WTC11 (cell line): Measurements from ENCODE around the gene ING2. TPM values are rescaled to one million over a fixed set of nuclear protein-coding genes. Genes with fewer than 3 reads are reported as not detected.

ENCODE experiments used
- ATAC-seq: fragments of 200-7000 bp; cut with Tn5 transposase; 2 replicates; pipeline ENCODE4 v1.10.0; 2021; ENCODE audit warnings: mild to moderate bottlenecking, moderate library complexity
- CTCF ChIA-PET: fragments of 300-600 bp; sonication (Branson Sonifier 250); formaldehyde crosslinking; loops from one replicate; lab custom pipeline; 2021; ENCODE audit warnings: antibody characterized with exemption; lab: Charles Lee
- POLR2A ChIA-PET: fragments of 350-600 bp; sonication (Branson Sonifier 250); formaldehyde crosslinking; loops from one replicate; lab custom pipeline; 2021; ENCODE audit warnings: antibody characterized with exemption; lab: Charles Lee
- DNase-seq: peaks from one replicate; pipeline ENCODE4 v3.0.0; 2021; ENCODE audit warnings: low spot score
- H3K27ac Mint-ChIP-seq: 2 replicates; pipeline ENCODE4 v1.8.0; 2021; ENCODE audit warnings: mixed read lengths
- H3K27me3 Mint-ChIP-seq: 2 replicates; pipeline ENCODE4 v1.8.0; 2021; ENCODE audit warnings: low read depth, mild to moderate bottlenecking, moderate library complexity, mixed read lengths
- H3K36me3 Mint-ChIP-seq: 2 replicates; pipeline ENCODE4 v1.8.0; 2021; ENCODE audit warnings: mixed read lengths
- H3K4me1 Mint-ChIP-seq: 2 replicates; pipeline ENCODE4 v1.8.0; 2022; ENCODE audit warnings: mixed read lengths
- H3K4me3 Mint-ChIP-seq: 2 replicates; pipeline ENCODE4 v1.8.0; 2021; ENCODE audit warnings: mild to moderate bottlenecking, moderate library complexity, mixed read lengths
- H3K9me3 Mint-ChIP-seq: 2 replicates; pipeline ENCODE4 v1.8.0; 2021; ENCODE audit warnings: mixed read lengths
- ARID4B ChIP-seq: sonication (generic); formaldehyde crosslinking; IDR thresholded peaks from 2 replicates; pipeline ENCODE4 v1.8.0; 2023; ENCODE audit warnings: missing genetic modification reagents, mild to moderate bottlenecking, borderline replicate concordance
- CREM ChIP-seq: sonication (generic); formaldehyde crosslinking; IDR thresholded peaks from 2 replicates; pipeline ENCODE4 v1.8.1; 2022; ENCODE audit warnings: mild to moderate bottlenecking, missing genetic modification reagents, moderate library complexity
- ERG ChIP-seq: fragments of 250-450 bp; sonication (Bioruptor Pico); IDR thresholded peaks from 2 replicates; pipeline ENCODE4 v1.8.0; 2021; ENCODE audit warnings: mild to moderate bottlenecking
- ETV6 ChIP-seq: sonication (generic); formaldehyde crosslinking; IDR thresholded peaks from 2 replicates; pipeline ENCODE4 v1.8.1; 2022; ENCODE audit warnings: mild to moderate bottlenecking, missing genetic modification reagents
- FOXK1 ChIP-seq: sonication (generic); formaldehyde crosslinking; IDR thresholded peaks from 2 replicates; pipeline ENCODE4 v1.8.0; 2022; ENCODE audit warnings: mild to moderate bottlenecking, moderate library complexity, missing genetic modification reagents
- GTF2I ChIP-seq: fragments of 250-450 bp; sonication (Bioruptor Pico); conservative IDR thresholded peaks from 2 replicates; pipeline ENCODE4 v1.4.0; 2021; ENCODE audit warnings: mild to moderate bottlenecking
- JUN ChIP-seq: sonication (generic); formaldehyde crosslinking; IDR thresholded peaks from 2 replicates; pipeline ENCODE4 v1.8.0; 2023; ENCODE audit warnings: mild to moderate bottlenecking, missing genetic modification reagents
- KAT7 ChIP-seq: sonication (generic); formaldehyde crosslinking; IDR thresholded peaks from 2 replicates; pipeline ENCODE4 v1.8.1; 2023; ENCODE audit warnings: missing genetic modification reagents, mild to moderate bottlenecking, borderline replicate concordance
- MLX ChIP-seq: sonication (generic); formaldehyde crosslinking; IDR thresholded peaks from 2 replicates; pipeline ENCODE4 v1.8.1; 2023; ENCODE audit warnings: mild to moderate bottlenecking, missing genetic modification reagents, moderate library complexity
- MXD4 ChIP-seq: fragments of 250-450 bp; sonication (Bioruptor Pico); IDR thresholded peaks from 2 replicates; pipeline ENCODE4 v1.8.0; 2021; ENCODE audit warnings: mild to moderate bottlenecking, moderate library complexity, borderline replicate concordance
- NFE2L1 ChIP-seq: sonication (generic); formaldehyde crosslinking; IDR thresholded peaks from 2 replicates; pipeline ENCODE4 v1.8.1; 2023; ENCODE audit warnings: missing genetic modification reagents
- PREB ChIP-seq: sonication (generic); formaldehyde crosslinking; IDR thresholded peaks from 2 replicates; pipeline ENCODE4 v1.8.1; 2022; ENCODE audit warnings: mild to moderate bottlenecking, missing genetic modification reagents, moderate library complexity, borderline replicate concordance
- RELA ChIP-seq: sonication (generic); formaldehyde crosslinking; IDR thresholded peaks from 2 replicates; pipeline ENCODE4 v1.8.1; 2022; ENCODE audit warnings: missing genetic modification reagents, mild to moderate bottlenecking, borderline replicate concordance
- RORB ChIP-seq: fragments of 250-450 bp; sonication (Bioruptor Pico); IDR thresholded peaks from 2 replicates; pipeline ENCODE4 v1.9.0; 2021; ENCODE audit warnings: mild to moderate bottlenecking
- TEAD1 ChIP-seq: sonication (generic); formaldehyde crosslinking; IDR thresholded peaks from 2 replicates; pipeline ENCODE4 v1.8.0; 2022; ENCODE audit warnings: mild to moderate bottlenecking, missing genetic modification reagents
- ZBTB21 ChIP-seq: sonication (generic); formaldehyde crosslinking; IDR thresholded peaks from 2 replicates; pipeline ENCODE4 v1.8.1; 2023; ENCODE audit warnings: mild to moderate bottlenecking, missing genetic modification reagents, borderline replicate concordance
- ZNF138 ChIP-seq: sonication (generic); formaldehyde crosslinking; conservative IDR thresholded peaks from 2 replicates; pipeline ENCODE4 v1.8.1; 2022; ENCODE audit warnings: mild to moderate bottlenecking, moderate library complexity, missing genetic modification reagents
- ZNF232 ChIP-seq: sonication (generic); formaldehyde crosslinking; IDR thresholded peaks from 2 replicates; pipeline ENCODE4 v1.8.0; 2022; ENCODE audit warnings: mild to moderate bottlenecking, missing genetic modification reagents
- ZNF396 ChIP-seq: fragments of 250-450 bp; sonication (Bioruptor Pico); IDR thresholded peaks from 2 replicates; pipeline ENCODE4 v1.8.0; 2021; ENCODE audit warnings: mild to moderate bottlenecking, moderate library complexity, borderline replicate concordance
- ZNF416 ChIP-seq: fragments of 250-450 bp; sonication (Bioruptor Pico); IDR thresholded peaks from 2 replicates; pipeline ENCODE4 v1.9.0; 2021; ENCODE audit warnings: mild to moderate bottlenecking, inconsistent platforms
- ZNF423 ChIP-seq: fragments of 250-450 bp; sonication (Bioruptor Pico); IDR thresholded peaks from 2 replicates; pipeline ENCODE4 v2.1.2; 2022; ENCODE audit warnings: mild to moderate bottlenecking, moderate library complexity
- ZNF671 ChIP-seq: fragments of 250-450 bp; sonication (Bioruptor Pico); IDR thresholded peaks from 2 replicates; pipeline ENCODE4 v1.8.0; 2021; ENCODE audit warnings: mild to moderate bottlenecking
- total RNA-seq: library from RNA; stranded (reverse); gene quantifications from 3 replicates; pipeline ENCODE4 v1.2.3, GENCODE V29; 2021
- TF ChIP-seq, protein P1 (sequence below): sonication (generic); formaldehyde crosslinking; IDR thresholded peaks from 2 replicates; pipeline ENCODE4 v1.8.0; 2023; ENCODE audit warnings: mild to moderate bottlenecking, missing genetic modification reagents
- TF ChIP-seq, protein P2 (sequence below): sonication (generic); formaldehyde crosslinking; IDR thresholded peaks from 2 replicates; pipeline ENCODE4 v1.8.0; 2023; ENCODE audit warnings: missing genetic modification reagents
- TF ChIP-seq, protein P3 (sequence below): sonication (generic); formaldehyde crosslinking; IDR thresholded peaks from 2 replicates; pipeline ENCODE4 v1.8.1; 2022; ENCODE audit warnings: low read depth, missing genetic modification reagents, borderline replicate concordance

ING2 gene
- total RNA-seq, 1 experiment from 2014 or later: 12.0 TPM

GRCh38 chr4:183504064-183504929 lies 561 bp upstream of the ING2 start:
- Mint-ChIP-seq H3K27ac (peak overlapping the region; percentile 98), H3K36me3 (no peaks in the 10 kb centered on the region), H3K27me3 (no peaks in the 10 kb centered on the region), H3K9me3 (no peaks in the 10 kb centered on the region), H3K4me3 (peak overlapping the region; percentile 89), H3K4me1 (peaks cover 18% of the 10 kb centered on the region)
- POLR2A ChIA-PET: interaction anchor here (0.6 to 2.1 kb wide), 2 partner anchors 60 to 224 kb away, joined by 3 to 12 read pairs; partner anchors contain the start of gene CDKN2AIP
- DNase-seq (peak; percentile 98), ATAC-seq (peak; percentile 86)
- CTCF ChIA-PET: interaction anchor here (0.8 to 1.2 kb wide), 7 partner anchors 13 to 99 kb away, joined by 3 to 5 read pairs (median 3); no protein-coding TSS in a partner anchor
- TF ChIP-seq ZNF396: no peak
- TF ChIP-seq ZNF416: no peak
- TF ChIP-seq CREM (CRISPR knock-in tag): no peak
- no peak for TF ChIP-seq RORB
- TF ChIP-seq GTF2I (CRISPR knock-in tag): no peak
- TF ChIP-seq ZNF138: no peak
- no peak for TF ChIP-seq TEAD1 (CRISPR knock-in tag)
- peak; percentile 43; the same call in 1 of the 2 replicates for TF ChIP-seq KAT7 (CRISPR knock-in tag)
- no peak for TF ChIP-seq ERG (CRISPR knock-in tag)
- TF ChIP-seq ETV6 (CRISPR knock-in tag): no peak
- TF ChIP-seq ARID4B (CRISPR knock-in tag): peak; percentile 22; the same call in 1 of the 2 replicates
- TF ChIP-seq JUN (CRISPR knock-in tag): peak; percentile 11; the same call in 1 of the 2 replicates
- TF ChIP-seq ZNF423 (CRISPR knock-in tag): peak; percentile 88
- TF ChIP-seq, protein P1, sequence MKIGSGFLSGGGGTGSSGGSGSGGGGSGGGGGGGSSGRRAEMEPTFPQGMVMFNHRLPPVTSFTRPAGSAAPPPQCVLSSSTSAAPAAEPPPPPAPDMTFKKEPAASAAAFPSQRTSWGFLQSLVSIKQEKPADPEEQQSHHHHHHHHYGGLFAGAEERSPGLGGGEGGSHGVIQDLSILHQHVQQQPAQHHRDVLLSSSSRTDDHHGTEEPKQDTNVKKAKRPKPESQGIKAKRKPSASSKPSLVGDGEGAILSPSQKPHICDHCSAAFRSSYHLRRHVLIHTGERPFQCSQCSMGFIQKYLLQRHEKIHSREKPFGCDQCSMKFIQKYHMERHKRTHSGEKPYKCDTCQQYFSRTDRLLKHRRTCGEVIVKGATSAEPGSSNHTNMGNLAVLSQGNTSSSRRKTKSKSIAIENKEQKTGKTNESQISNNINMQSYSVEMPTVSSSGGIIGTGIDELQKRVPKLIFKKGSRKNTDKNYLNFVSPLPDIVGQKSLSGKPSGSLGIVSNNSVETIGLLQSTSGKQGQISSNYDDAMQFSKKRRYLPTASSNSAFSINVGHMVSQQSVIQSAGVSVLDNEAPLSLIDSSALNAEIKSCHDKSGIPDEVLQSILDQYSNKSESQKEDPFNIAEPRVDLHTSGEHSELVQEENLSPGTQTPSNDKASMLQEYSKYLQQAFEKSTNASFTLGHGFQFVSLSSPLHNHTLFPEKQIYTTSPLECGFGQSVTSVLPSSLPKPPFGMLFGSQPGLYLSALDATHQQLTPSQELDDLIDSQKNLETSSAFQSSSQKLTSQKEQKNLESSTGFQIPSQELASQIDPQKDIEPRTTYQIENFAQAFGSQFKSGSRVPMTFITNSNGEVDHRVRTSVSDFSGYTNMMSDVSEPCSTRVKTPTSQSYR (CRISPR knock-in tag): no peak
- peak; percentile 58; the same call in 1 of the 2 replicates for TF ChIP-seq NFE2L1 (CRISPR knock-in tag)
- TF ChIP-seq, protein P2, sequence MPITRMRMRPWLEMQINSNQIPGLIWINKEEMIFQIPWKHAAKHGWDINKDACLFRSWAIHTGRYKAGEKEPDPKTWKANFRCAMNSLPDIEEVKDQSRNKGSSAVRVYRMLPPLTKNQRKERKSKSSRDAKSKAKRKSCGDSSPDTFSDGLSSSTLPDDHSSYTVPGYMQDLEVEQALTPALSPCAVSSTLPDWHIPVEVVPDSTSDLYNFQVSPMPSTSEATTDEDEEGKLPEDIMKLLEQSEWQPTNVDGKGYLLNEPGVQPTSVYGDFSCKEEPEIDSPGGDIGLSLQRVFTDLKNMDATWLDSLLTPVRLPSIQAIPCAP (CRISPR knock-in tag): 0 out of 2 replicates have a peak, but pooled peaks have one; percentile 36
- TF ChIP-seq FOXK1 (CRISPR knock-in tag): peak; percentile 51; the same call in 1 of the 2 replicates
- no peak for TF ChIP-seq MXD4
- peak; percentile 91 for TF ChIP-seq ZNF232
- no peak for TF ChIP-seq ZBTB21 (CRISPR knock-in tag)
- no peak for TF ChIP-seq RELA
- no peak for TF ChIP-seq PREB
- TF ChIP-seq, protein P3, sequence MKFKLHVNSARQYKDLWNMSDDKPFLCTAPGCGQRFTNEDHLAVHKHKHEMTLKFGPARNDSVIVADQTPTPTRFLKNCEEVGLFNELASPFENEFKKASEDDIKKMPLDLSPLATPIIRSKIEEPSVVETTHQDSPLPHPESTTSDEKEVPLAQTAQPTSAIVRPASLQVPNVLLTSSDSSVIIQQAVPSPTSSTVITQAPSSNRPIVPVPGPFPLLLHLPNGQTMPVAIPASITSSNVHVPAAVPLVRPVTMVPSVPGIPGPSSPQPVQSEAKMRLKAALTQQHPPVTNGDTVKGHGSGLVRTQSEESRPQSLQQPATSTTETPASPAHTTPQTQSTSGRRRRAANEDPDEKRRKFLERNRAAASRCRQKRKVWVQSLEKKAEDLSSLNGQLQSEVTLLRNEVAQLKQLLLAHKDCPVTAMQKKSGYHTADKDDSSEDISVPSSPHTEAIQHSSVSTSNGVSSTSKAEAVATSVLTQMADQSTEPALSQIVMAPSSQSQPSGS (CRISPR knock-in tag): no peak
- no peak for TF ChIP-seq ZNF671
- no peak for TF ChIP-seq MLX (CRISPR knock-in tag)
